ENCODE measurements around the gene SPOP.
"Not testable (repeated sequence)": the region's sequence is repeated elsewhere in the genome, so short reads cannot be mapped to it uniquely, and the experiment has no call there.

Gene SPOP

DNA sequence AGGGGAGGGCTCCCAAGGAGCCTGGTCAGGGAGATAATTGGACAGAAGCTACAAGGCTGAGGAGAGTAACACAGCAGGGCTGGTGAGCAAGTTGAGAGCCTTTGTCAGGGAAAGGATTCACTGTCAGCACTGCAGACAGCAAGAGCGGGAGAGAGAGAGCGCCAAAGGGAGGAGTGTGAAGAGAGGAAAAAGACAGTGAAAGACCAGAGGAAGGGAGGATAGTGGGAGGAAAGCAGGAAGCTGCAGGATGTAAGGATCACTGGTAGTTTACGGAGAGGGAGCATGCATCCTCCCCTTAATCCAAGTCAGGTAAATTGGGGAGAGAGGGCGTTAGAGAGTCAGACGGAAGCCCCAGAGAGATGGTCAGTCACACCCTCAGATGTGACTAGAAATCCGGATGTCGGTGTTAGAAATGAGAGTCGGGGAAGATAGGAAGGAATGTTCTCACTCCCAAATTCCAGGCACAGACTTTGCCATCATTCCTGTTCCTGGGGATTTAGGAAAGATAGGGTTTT, 13.8 kb upstream of the SPOP start:
- peak overlapping the region; percentile 36 for H3K27ac Mint-ChIP-seq (ENCODE audit: low read depth)
- H3K36me3 Mint-ChIP-seq (ENCODE audit: insufficient read depth), result peaks cover 14% of the 10 kb centered on the region
- peaks cover 55% of the 10 kb centered on the region for H3K4me1 Mint-ChIP-seq
- no peaks in the 10 kb centered on the region for H3K27me3 Mint-ChIP-seq
- H3K4me3 Mint-ChIP-seq, result no peak overlapping the region
- no peak for DNase-seq (ENCODE audit: low spot score in 2 of 2)
- no peaks in the 10 kb centered on the region for H3K9me3 Mint-ChIP-seq
- ATAC-seq (replicated peaks; ENCODE audit: extremely low read depth, poor library complexity, severe bottlenecking), result no peak

GRCh38 chr17:49691086-49691676, 13.3 kb upstream of the SPOP start:
- ATAC-seq (replicated peaks; ENCODE audit: extremely low read depth, poor library complexity, severe bottlenecking) (no peak), DNase-seq (ENCODE audit: low spot score in 2 of 2) (no peak)
- Mint-ChIP-seq H3K27me3 (no peaks in the 10 kb centered on the region), H3K9me3 (no peaks in the 10 kb centered on the region), H3K36me3 (ENCODE audit: insufficient read depth) (peaks cover 12% of the 10 kb centered on the region), H3K4me3 (no peak overlapping the region), H3K27ac (ENCODE audit: low read depth) (peak overlapping the region; percentile 36), H3K4me1 (peaks cover 52% of the 10 kb centered on the region)

DNA sequence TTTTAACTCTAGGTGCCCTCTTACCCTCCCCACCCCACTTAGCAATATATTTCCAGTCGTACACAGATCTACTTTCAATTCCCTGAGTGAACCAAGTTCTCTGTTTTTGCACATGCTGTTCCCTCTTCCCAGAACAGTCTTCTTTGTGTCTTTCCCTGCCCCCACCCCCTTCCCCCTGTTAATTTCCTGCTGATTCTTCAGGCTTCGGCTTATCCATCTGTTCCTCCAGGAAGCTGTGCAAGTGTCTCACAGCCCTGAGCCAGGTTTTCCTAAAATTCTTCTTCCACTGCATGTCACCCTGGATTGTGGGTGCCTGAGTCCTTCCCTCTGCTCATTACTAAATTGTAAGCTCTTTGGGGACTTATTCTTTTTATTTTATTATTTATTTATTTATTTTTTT, 12.4 kb upstream of the SPOP start:
- ATAC-seq (replicated peaks; ENCODE audit: extremely low read depth, poor library complexity, severe bottlenecking) (no peak), DNase-seq (ENCODE audit: low spot score in 2 of 2) (no peak)
- Mint-ChIP-seq H3K27ac (ENCODE audit: low read depth) (no peak overlapping the region), H3K27me3 (no peaks in the 10 kb centered on the region), H3K9me3 (no peaks in the 10 kb centered on the region), H3K4me3 (no peak overlapping the region), H3K4me1 (peaks cover 42% of the 10 kb centered on the region), H3K36me3 (ENCODE audit: insufficient read depth) (peaks cover 11% of the 10 kb centered on the region)

- Mint-ChIP-seq H3K36me3 (ENCODE audit: insufficient read depth) (peaks cover 11% of the 10 kb centered on the region), H3K9me3 (no peaks in the 10 kb centered on the region), H3K4me1 (peaks cover 38% of the 10 kb centered on the region), H3K27ac (ENCODE audit: low read depth) (peak overlapping the region; percentile 89), H3K4me3 (peak overlapping the region; percentile 78), H3K27me3 (no peaks in the 10 kb centered on the region)
- ATAC-seq (replicated peaks; ENCODE audit: extremely low read depth, poor library complexity, severe bottlenecking) (no peak), DNase-seq (ENCODE audit: low spot score in 2 of 2) (no peak)
These were observed 11.0 kb upstream of the SPOP start for GRCh38 chr17:49688848-49689247.

GRCh38 chr17:49687878-49688491, 10.1 kb upstream of the SPOP start:
- peak overlapping the region; percentile 78 for H3K4me3 Mint-ChIP-seq
- peak overlapping the region; percentile 82 for H3K27ac Mint-ChIP-seq (ENCODE audit: low read depth)
- no peaks in the 10 kb centered on the region for H3K9me3 Mint-ChIP-seq
- ATAC-seq (replicated peaks; ENCODE audit: extremely low read depth, poor library complexity, severe bottlenecking), result peak; percentile 80
- H3K4me1 Mint-ChIP-seq, result peaks cover 38% of the 10 kb centered on the region
- DNase-seq (ENCODE audit: low spot score in 2 of 2), result no peak
- peaks cover 7% of the 10 kb centered on the region for H3K36me3 Mint-ChIP-seq (ENCODE audit: insufficient read depth)
- no peaks in the 10 kb centered on the region for H3K27me3 Mint-ChIP-seq

GRCh38 chr17:49681106-49681979, 3.4 kb upstream of the SPOP start:
- H3K9me3 Mint-ChIP-seq, result no peaks in the 10 kb centered on the region
- DNase-seq (ENCODE audit: low spot score in 2 of 2) (no peak), ATAC-seq (replicated peaks; ENCODE audit: extremely low read depth, poor library complexity, severe bottlenecking) (no peak)
- H3K4me1 Mint-ChIP-seq, result peaks cover 20% of the 10 kb centered on the region
- no peaks in the 10 kb centered on the region for H3K27me3 Mint-ChIP-seq
- peaks cover 21% of the 10 kb centered on the region for H3K36me3 Mint-ChIP-seq (ENCODE audit: insufficient read depth)
- H3K4me3 Mint-ChIP-seq, result no peak overlapping the region
- no peak overlapping the region for H3K27ac Mint-ChIP-seq (ENCODE audit: low read depth)

DNA sequence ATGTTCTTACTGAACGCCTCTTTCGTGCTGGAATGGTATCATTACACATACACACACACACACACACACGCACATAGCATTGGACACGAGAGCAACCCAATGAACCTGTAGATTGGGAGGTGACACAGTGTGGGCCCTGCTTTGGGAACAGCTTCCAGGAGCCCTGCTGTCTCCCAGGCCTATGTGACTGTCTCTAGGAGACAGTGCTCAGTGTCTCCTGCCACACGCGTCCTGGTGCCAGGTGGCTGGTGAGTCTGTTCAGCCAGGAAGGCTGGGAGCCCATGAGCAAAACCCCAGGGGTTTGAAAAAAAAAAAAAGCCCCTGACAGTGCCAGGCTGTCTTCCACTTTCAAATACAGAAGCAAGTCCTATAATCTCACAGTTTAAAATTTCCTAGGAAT, 2.4 kb upstream of the SPOP start:
- H3K4me3 Mint-ChIP-seq, result no peak overlapping the region
- H3K9me3 Mint-ChIP-seq, result no peaks in the 10 kb centered on the region
- ATAC-seq (replicated peaks; ENCODE audit: extremely low read depth, poor library complexity, severe bottlenecking), result no peak
- H3K27me3 Mint-ChIP-seq, result no peaks in the 10 kb centered on the region
- peaks cover 26% of the 10 kb centered on the region for H3K36me3 Mint-ChIP-seq (ENCODE audit: insufficient read depth)
- peaks cover 29% of the 10 kb centered on the region for H3K4me1 Mint-ChIP-seq
- no peak overlapping the region for H3K27ac Mint-ChIP-seq (ENCODE audit: low read depth)
- DNase-seq (ENCODE audit: low spot score in 2 of 2), result no peak

DNA sequence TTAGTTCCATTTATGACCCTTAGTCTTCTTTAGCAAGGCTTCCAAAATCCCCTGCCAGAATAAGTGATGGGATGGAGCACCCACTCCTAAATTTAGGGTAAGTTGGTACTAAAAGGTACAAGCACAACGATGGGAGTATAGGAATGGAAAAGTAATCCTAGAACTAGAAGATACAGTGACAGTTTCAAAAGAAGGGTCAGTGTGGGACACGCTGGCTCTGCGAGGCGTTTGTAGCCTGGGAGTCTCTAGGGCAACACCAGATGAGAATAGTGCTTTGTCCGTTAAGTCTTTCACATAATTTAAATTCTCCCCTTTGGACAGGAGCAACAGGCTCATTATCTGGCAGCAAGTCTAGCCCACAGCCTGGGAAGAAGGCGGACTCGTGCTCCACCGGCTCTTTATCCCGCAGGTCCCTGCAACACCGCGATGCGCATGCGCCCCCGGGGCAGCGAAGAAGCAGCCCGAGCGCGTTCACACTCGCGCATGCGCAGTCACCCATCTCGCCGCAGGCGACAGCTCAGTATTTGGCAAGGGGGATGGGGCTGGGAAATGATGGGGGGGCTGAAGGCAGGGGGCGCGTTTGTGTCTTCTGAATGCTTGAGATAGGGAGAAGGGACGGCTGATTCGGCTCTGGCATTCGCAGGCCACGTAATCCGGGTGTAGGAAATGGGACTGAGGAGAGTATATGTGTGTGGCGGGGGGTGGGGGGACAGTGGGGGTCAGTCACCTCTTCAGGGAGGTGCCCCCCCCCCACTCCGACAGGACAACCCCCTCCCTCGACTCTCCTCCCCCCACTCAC, 564 bp downstream of the SPOP start:
- Mint-ChIP-seq H3K27me3 (no peaks in the 10 kb centered on the region), H3K9me3 (no peaks in the 10 kb centered on the region), H3K27ac (ENCODE audit: low read depth) (peak overlapping the region; percentile 94), H3K4me1 (peaks cover 48% of the 10 kb centered on the region), H3K36me3 (ENCODE audit: insufficient read depth) (peaks cover 37% of the 10 kb centered on the region), H3K4me3 (peak overlapping the region; percentile 78)
- peak; percentile 88 to 92 for DNase-seq (ENCODE audit: low spot score in 2 of 2)
- ATAC-seq (replicated peaks; ENCODE audit: extremely low read depth, poor library complexity, severe bottlenecking), result peak; percentile 55

DNA sequence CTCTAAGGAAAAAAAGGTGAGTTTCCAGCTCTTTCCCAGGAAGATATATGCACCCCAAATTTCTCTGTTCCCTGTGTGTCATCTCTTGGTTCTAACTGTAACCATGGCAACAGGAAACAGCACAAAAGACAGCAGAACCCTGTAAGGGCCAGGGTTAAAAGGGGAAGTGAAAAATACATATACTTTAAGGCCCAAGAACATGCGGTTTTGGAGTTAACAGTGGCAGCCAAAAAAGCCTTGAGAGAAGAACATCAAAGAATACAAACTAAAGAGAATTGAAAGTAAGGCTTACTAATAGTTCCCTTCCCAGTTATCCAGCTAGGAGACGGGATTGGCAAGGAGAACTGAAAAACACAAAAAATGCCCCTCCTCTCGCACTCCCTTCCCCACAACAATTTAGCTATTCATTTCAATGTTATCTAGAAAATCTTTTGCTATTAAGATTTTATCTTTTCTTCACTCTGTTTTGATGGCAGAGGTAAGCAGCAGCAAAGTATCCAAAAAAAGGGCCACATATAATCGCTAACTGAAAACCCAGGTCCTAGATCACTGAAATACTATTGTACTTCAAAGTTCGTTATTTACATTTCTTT, 1.5 kb downstream of the SPOP start:
- DNase-seq (ENCODE audit: low spot score in 2 of 2) (peak in 1 of 2 donors; percentile 31), ATAC-seq (replicated peaks; ENCODE audit: extremely low read depth, poor library complexity, severe bottlenecking) (peak; percentile 43)
- peaks cover 39% of the 10 kb centered on the region for H3K36me3 Mint-ChIP-seq (ENCODE audit: insufficient read depth)

GRCh38 chr17:49674507-49674906, 3.4 kb downstream of the SPOP start:
- H3K27ac Mint-ChIP-seq (ENCODE audit: low read depth), result peak overlapping the region; percentile 94
- H3K36me3 Mint-ChIP-seq (ENCODE audit: insufficient read depth), result peaks cover 39% of the 10 kb centered on the region
- H3K4me1 Mint-ChIP-seq, result peaks cover 53% of the 10 kb centered on the region
- no peak overlapping the region for H3K4me3 Mint-ChIP-seq
- ATAC-seq (replicated peaks; ENCODE audit: extremely low read depth, poor library complexity, severe bottlenecking), result no peak
- no peaks in the 10 kb centered on the region for H3K27me3 Mint-ChIP-seq
- DNase-seq (ENCODE audit: low spot score in 2 of 2), result no peak
- no peaks in the 10 kb centered on the region for H3K9me3 Mint-ChIP-seq

More for the DNA sequence above, 1.5 kb downstream of the SPOP start:
- Mint-ChIP-seq H3K27ac (ENCODE audit: low read depth) (peak overlapping the region; percentile 94), H3K4me1 (peaks cover 53% of the 10 kb centered on the region), H3K9me3 (no peaks in the 10 kb centered on the region), H3K4me3 (peak overlapping the region; percentile 78), H3K27me3 (no peaks in the 10 kb centered on the region)

DNA sequence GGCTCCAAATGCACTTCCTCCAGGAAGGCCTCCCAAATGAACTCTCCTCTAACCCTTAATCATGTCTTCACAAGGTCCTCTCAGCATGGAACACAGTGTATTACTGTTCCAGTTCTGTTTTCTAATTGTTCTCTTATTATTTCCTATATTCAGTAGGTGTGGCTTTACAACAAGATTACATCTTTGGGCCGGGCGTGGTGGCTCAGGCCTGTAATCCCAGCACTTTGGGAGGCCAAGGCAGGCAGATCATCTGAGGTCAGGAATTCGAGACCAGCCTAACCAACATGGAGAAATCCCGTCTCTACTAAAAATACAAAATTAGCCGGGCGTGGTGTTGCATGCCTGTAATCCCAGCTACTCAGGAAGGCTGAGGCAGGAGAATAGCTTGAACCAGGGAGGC, 4.2 kb downstream of the SPOP start:
- not testable (repeated sequence) for H3K4me3 Mint-ChIP-seq; DNase-seq (ENCODE audit: low spot score in 2 of 2); H3K9me3 Mint-ChIP-seq; H3K27me3 Mint-ChIP-seq; H3K27ac Mint-ChIP-seq (ENCODE audit: low read depth); ATAC-seq (replicated peaks; ENCODE audit: extremely low read depth, poor library complexity, severe bottlenecking)
- peaks cover 53% of the 10 kb centered on the region for H3K4me1 Mint-ChIP-seq
- H3K36me3 Mint-ChIP-seq (ENCODE audit: insufficient read depth), result peaks cover 37% of the 10 kb centered on the region

GRCh38 chr17:49670641-49671040, 7.3 kb downstream of the SPOP start:
- Mint-ChIP-seq H3K27me3 (no peaks in the 10 kb centered on the region), H3K9me3 (no peaks in the 10 kb centered on the region), H3K36me3 (ENCODE audit: insufficient read depth) (peaks cover 24% of the 10 kb centered on the region), H3K27ac (ENCODE audit: low read depth) (no peak overlapping the region), H3K4me3 (no peak overlapping the region), H3K4me1 (peaks cover 26% of the 10 kb centered on the region)
- no peak for ATAC-seq (replicated peaks; ENCODE audit: extremely low read depth, poor library complexity, severe bottlenecking)
- DNase-seq (ENCODE audit: low spot score in 2 of 2), result no peak
